ENCODE measurements around the gene IPO8.

DNA sequence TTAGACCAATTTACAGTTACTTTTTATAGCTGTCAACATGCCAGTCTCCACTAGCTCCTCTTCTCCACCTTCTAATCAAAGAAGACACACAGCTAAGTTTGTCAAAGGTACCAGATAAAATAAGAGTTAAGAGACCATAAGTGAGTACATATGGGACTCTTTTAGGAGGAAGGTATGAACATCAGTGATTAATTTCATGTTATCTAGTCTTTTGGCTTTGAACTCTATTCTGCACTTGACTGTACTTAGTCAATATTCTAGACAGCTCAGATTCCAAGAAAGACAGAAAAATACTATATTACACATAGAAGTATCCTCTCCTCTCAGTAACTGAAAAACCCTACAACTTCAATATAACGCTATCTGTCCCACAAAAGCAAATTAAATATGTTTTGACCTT is 31.0 kb upstream of the IPO8 start:
- TF ChIP-seq CTCF (IDR thresholded peaks at IDR 0.05) (no peak), POLR2AphosphoS5 (IDR thresholded peaks at IDR 0.05) (no peak), POLR2A (IDR thresholded peaks at IDR 0.05) (no peak)

Data from prostate gland (tissue), 2 donors.